ENCODE results near the gene LRIG1. TPM values are rescaled to one million over a fixed set of nuclear protein-coding genes. Genes with fewer than 3 reads are reported as not detected.
A peak's percentile ranks its signal among the peaks of the same experiment; 100 is the strongest.

Gene LRIG1
- total RNA-seq, 5 donors from 2014 or later (not counting 1 experiment from before 2014, with no cell fraction given) = 33.5 to 49.8 (median 41.1) TPM

DNA sequence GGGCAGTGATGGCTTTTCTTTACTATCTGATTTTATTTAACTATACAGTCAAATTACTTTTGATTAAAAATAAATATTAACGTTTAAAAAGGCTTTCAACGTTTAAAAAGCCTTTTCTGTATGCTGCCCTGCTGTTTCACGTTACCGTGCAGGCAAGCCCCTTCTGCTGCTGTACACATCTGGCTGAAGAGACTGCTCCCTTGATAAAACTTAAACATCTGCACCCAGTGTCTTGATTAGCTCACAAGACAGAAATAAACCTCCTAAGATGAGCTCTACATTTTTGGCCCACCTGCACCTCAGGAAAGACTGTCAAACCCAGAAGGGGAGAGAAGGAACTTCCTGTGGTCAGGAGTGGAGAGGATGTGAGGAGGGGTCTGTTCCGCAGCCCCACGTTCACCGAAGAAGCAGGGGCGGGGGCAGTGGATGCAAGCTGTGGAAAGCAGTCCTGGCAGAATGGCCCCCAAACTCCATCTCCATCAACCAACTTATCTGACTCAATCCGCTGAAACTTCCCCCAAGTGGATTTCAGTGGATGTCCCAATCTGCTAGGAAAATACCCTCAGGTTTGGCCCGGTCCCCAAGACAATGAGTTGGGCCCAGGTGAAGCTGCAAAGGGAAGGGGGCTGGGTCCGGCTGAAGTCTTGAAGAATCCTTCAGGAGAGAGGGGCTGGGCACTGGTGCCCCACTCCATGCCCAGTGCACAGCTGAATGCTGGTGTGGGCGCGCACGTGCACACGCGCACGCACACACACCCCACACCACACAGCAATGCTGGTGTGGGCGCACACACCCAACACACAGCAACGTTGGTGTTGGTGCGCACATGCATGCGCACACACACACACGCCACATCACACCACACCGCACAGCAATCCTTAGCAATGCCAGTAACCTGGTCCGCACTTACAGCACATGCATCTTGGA lies 88.6 kb downstream of the LRIG1 start:
- peaks cover 8 to 49% of the 10 kb centered on the region in 2 donors for H3K36me3 ChIP-seq (ENCODE audit: control insufficient read depth in 2 of 2, extremely low read depth in 1 of 2, insufficient read depth in 1 of 2, low read length in 1 of 2)
- Mint-ChIP-seq H3K4me3 (no peak overlapping the region), H3K9me3 (no peaks in the 10 kb centered on the region), H3K4me1 (peaks cover 0 to 4% (median 3%) of the 10 kb centered on the region in 3 donors), H3K27ac (no peak overlapping the region), H3K36me3 (peaks cover 57% of the 10 kb centered on the region), H3K27me3 (no peaks in the 10 kb centered on the region)
- peaks cover 0 to 7% of the 10 kb centered on the region in 2 experiments for H3K4me1 ChIP-seq (ENCODE audit: control insufficient read depth in 1 of 2, extremely low read depth in 1 of 2, insufficient read depth in 2 of 2, low read length in 2 of 2)
- no peak overlapping the region for H3K27ac ChIP-seq (ENCODE audit: low read length)
- DNase-seq = no peak
- ATAC-seq (replicated peaks in 1 of 4) = no peak
- H3K27me3 ChIP-seq (replicated peaks in 1 of 2; ENCODE audit: control insufficient read depth in 2 of 2, extremely low read depth in 1 of 2, insufficient read depth in 2 of 2, low read length in 1 of 2) = no peaks in the 10 kb centered on the region
- ChIA-PET POLR2A (interaction anchor here in 1 of 2 donors (0.5 kb wide), 1 partner anchor 93 kb away, joined by 3 read pairs; no protein-coding TSS in a partner anchor), CTCF (interaction anchor here (0.6 to 1.5 kb wide), 3 partner anchors 18 to 410 kb away, joined by 3 to 7 read pairs (median 4); no protein-coding TSS in a partner anchor)
- no peaks in the 10 kb centered on the region for H3K9me3 ChIP-seq
- H3K4me3 ChIP-seq (ENCODE audit: control insufficient read depth in 1 of 2, extremely low read depth in 1 of 2, low read length in 1 of 2) = no peak overlapping the region
- WGBS (ENCODE audit: insufficient coverage) = 94% methylated on average over 19 of the region's 24 CpGs

DNA sequence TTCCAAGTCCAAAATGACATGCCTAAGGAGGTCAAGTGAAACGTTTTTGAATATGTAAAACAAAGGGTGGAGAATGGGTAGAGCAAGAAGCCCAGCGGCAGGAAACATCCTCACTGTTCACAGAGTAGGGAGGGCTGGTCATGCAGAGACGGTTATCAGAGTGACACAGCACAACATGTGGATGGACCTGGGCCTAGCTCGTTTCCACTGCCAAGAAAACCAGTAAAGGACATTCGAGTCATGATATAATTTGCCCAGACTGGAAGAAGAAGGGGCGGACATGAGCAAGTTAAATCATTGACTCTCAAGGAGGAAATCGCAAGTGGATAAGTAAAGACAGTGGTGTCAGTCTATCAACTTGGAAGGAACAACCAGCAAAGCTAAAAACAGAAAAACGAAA lies 89.3 kb downstream of the LRIG1 start:
- ChIA-PET CTCF (interaction anchor here (0.6 to 1.5 kb wide), 3 partner anchors 10 to 411 kb away, joined by 3 to 7 read pairs (median 3); no protein-coding TSS in a partner anchor), POLR2A (no interaction called here)
- Histone ChIP-seq H3K27ac (ENCODE audit: low read length) (no peak overlapping the region), H3K27me3 (replicated peaks in 1 of 2; ENCODE audit: control insufficient read depth in 2 of 2, extremely low read depth in 1 of 2, insufficient read depth in 2 of 2, low read length in 1 of 2) (no peaks in the 10 kb centered on the region), H3K9me3 (no peaks in the 10 kb centered on the region), H3K4me1 (ENCODE audit: control insufficient read depth in 1 of 2, extremely low read depth in 1 of 2, insufficient read depth in 2 of 2, low read length in 2 of 2) (peaks cover 0 to 8% of the 10 kb centered on the region in 2 experiments), H3K4me3 (ENCODE audit: control insufficient read depth in 1 of 2, extremely low read depth in 1 of 2, low read length in 1 of 2) (no peak overlapping the region), H3K36me3 (ENCODE audit: control insufficient read depth in 2 of 2, extremely low read depth in 1 of 2, insufficient read depth in 1 of 2, low read length in 1 of 2) (peaks cover 6 to 56% of the 10 kb centered on the region in 2 donors)
- DNase-seq (no peak), ATAC-seq (replicated peaks in 1 of 4) (no peak)
- H3K36me3 Mint-ChIP-seq = peaks cover 56% of the 10 kb centered on the region
- no peaks in the 10 kb centered on the region for H3K27me3 Mint-ChIP-seq
- 96% methylated on average over 6 of the region's 8 CpGs for WGBS (ENCODE audit: insufficient coverage)
- no peak overlapping the region for H3K27ac Mint-ChIP-seq
- no peak overlapping the region for H3K4me3 Mint-ChIP-seq
- peaks cover 0 to 3% (median 3%) of the 10 kb centered on the region in 3 donors for H3K4me1 Mint-ChIP-seq
- H3K9me3 Mint-ChIP-seq = no peaks in the 10 kb centered on the region

DNA sequence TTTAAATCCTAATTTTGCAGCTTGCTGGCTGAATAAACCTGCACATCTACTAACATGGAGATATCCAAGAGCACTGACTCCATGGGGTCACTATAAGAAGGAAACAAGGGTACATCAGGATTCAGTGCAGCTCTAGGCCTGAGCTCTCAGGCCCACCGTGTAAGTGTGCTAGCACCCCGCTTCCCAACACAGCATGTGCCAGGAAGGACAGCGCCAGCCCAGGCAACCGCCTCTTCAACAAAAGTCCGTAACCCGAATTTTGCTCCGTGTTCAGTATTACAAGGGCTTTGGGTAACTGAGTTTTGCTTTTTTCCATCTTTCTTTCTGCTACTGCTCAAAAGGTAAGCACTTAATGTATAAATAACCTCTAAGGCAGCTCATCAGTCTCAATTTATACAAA lies 89.8 kb downstream of the LRIG1 start:
- Mint-ChIP-seq H3K27ac (no peak overlapping the region), H3K9me3 (no peaks in the 10 kb centered on the region), H3K4me1 (peaks cover 0 to 3% (median 3%) of the 10 kb centered on the region in 3 donors), H3K36me3 (peaks cover 51% of the 10 kb centered on the region), H3K4me3 (no peak overlapping the region), H3K27me3 (no peaks in the 10 kb centered on the region)
- Histone ChIP-seq H3K4me1 (ENCODE audit: control insufficient read depth in 1 of 2, extremely low read depth in 1 of 2, insufficient read depth in 2 of 2, low read length in 2 of 2) (peaks cover 0 to 8% of the 10 kb centered on the region in 2 experiments), H3K27ac (ENCODE audit: low read length) (no peak overlapping the region), H3K4me3 (ENCODE audit: control insufficient read depth in 1 of 2, extremely low read depth in 1 of 2, low read length in 1 of 2) (no peak overlapping the region), H3K9me3 (no peaks in the 10 kb centered on the region), H3K36me3 (ENCODE audit: control insufficient read depth in 2 of 2, extremely low read depth in 1 of 2, insufficient read depth in 1 of 2, low read length in 1 of 2) (peaks cover 6 to 56% of the 10 kb centered on the region in 2 donors), H3K27me3 (replicated peaks in 1 of 2; ENCODE audit: control insufficient read depth in 2 of 2, extremely low read depth in 1 of 2, insufficient read depth in 2 of 2, low read length in 1 of 2) (no peaks in the 10 kb centered on the region)
- ATAC-seq (replicated peaks in 1 of 4) (no peak), DNase-seq (no peak)
- POLR2A ChIA-PET = no interaction called here
- 94% methylated on average over 2 of the region's 7 CpGs for WGBS (ENCODE audit: insufficient coverage)
- CTCF ChIA-PET = interaction anchor here (1.0 to 1.7 kb wide), 3 partner anchors 9 to 411 kb away, joined by 3 to 5 read pairs (median 3); no protein-coding TSS in a partner anchor

DNA sequence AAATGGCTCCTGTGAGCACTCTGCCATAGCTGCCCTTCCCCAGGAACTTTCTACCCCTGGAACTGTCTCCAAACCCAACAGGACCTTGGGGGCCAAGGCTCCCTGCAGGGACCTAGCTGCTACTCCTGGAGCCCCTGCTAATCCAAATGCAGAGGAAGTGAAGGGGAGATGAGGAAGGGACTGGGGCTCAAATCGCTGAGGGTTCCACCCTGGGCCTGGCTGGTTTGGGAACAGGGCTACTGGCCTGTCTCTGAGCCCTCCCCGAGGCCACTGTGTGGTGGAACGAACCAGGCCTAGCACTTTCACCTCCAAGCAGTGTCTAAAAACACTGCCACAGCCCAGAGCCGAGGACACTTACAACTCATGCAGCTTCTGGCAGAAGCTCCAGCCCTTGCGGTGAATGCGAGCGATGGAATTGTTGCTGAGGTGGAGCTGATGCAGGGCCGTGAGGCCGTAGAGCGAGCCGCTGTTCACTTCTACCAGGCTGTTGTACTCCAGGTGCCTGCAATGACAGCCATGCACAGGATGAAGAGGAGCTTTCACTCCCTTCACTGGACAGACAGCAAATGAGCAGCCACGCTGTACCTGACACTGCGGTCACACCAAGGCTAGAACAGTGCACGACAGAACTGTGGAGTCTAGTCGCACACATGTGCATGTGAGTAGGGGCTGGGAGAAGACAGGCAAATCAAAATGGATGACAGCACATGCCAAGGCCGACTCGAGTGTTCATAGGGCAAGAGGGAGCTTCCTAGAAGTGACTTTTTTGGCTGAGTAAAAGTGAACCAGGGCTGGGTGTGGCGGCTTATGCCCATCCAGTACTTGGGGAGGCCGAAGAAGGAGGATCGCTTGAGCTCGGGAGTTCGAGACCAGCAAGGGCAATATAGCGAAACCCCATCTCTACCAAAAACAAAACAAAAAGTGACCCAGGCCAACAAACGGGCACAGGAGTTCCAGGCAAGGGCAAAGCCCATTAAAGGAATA lies 90.8 kb downstream of the LRIG1 start:
- DNase-seq (no peak), ATAC-seq (replicated peaks in 1 of 4) (no peak)
- 95% methylated on average over 15 of the region's 24 CpGs for WGBS (ENCODE audit: insufficient coverage)
- Histone ChIP-seq H3K27ac (ENCODE audit: low read length) (no peak overlapping the region), H3K36me3 (ENCODE audit: control insufficient read depth in 2 of 2, extremely low read depth in 1 of 2, insufficient read depth in 1 of 2, low read length in 1 of 2) (peaks cover 6 to 63% of the 10 kb centered on the region in 2 donors), H3K27me3 (replicated peaks in 1 of 2; ENCODE audit: control insufficient read depth in 2 of 2, extremely low read depth in 1 of 2, insufficient read depth in 2 of 2, low read length in 1 of 2) (no peaks in the 10 kb centered on the region), H3K4me3 (ENCODE audit: control insufficient read depth in 1 of 2, extremely low read depth in 1 of 2, low read length in 1 of 2) (no peak overlapping the region), H3K9me3 (no peaks in the 10 kb centered on the region), H3K4me1 (ENCODE audit: control insufficient read depth in 1 of 2, extremely low read depth in 1 of 2, insufficient read depth in 2 of 2, low read length in 2 of 2) (peaks cover 0 to 8% of the 10 kb centered on the region in 2 experiments)
- H3K4me1 Mint-ChIP-seq = peaks cover 0 to 3% (median 3%) of the 10 kb centered on the region in 3 donors
- H3K9me3 Mint-ChIP-seq = no peaks in the 10 kb centered on the region
- H3K27me3 Mint-ChIP-seq = no peaks in the 10 kb centered on the region
- peak overlapping the region in 1 of 2 donors; percentile 4 for H3K27ac Mint-ChIP-seq
- ChIA-PET POLR2A (no interaction called here), CTCF (interaction anchor here (1.4 to 1.7 kb wide), 3 partner anchors 32 to 409 kb away, joined by 3 to 5 read pairs (median 4); no protein-coding TSS in a partner anchor)
- peaks cover 47% of the 10 kb centered on the region for H3K36me3 Mint-ChIP-seq
- no peak overlapping the region for H3K4me3 Mint-ChIP-seq

DNA sequence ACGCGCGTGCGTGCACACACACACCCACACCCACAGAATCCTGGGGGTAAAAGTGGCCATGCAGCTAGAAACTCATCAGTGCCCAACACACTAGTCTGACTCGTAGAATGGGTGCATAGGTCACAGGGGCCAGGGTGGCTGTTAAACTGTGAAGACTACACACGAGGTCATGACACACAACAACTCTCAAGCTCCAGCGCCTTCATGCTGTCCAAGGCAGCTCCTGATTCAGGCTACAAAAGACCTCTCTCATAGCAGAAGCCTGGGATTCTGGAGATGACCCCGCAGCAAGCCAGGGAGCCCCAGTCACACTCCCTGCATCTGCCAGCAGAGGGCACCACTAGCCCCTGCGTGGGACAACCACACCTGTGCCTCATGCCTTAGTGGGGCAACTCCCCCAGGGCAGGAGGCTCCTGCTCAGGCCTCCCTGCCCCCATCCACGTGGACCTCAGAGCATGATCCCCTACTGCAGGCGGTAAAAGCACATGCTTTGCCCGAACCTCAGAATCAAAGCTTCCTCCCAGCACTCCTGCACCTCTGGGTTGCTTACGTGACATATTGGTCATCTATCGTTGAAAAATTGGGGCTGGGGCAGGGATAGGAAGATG lies 93.1 kb downstream of the LRIG1 start:
- peak overlapping the region in 1 of 2 donors; percentile 15 for H3K27ac Mint-ChIP-seq
- peaks cover 0 to 3% (median 3%) of the 10 kb centered on the region in 3 donors for H3K4me1 Mint-ChIP-seq
- H3K9me3 Mint-ChIP-seq = no peaks in the 10 kb centered on the region
- peaks cover 51% of the 10 kb centered on the region for H3K36me3 Mint-ChIP-seq
- Histone ChIP-seq H3K4me3 (ENCODE audit: control insufficient read depth in 1 of 2, extremely low read depth in 1 of 2, low read length in 1 of 2) (no peak overlapping the region), H3K27me3 (replicated peaks in 1 of 2; ENCODE audit: control insufficient read depth in 2 of 2, extremely low read depth in 1 of 2, insufficient read depth in 2 of 2, low read length in 1 of 2) (no peaks in the 10 kb centered on the region), H3K9me3 (no peaks in the 10 kb centered on the region), H3K4me1 (ENCODE audit: control insufficient read depth in 1 of 2, extremely low read depth in 1 of 2, insufficient read depth in 2 of 2, low read length in 2 of 2) (peaks cover 0 to 8% of the 10 kb centered on the region in 2 experiments), H3K27ac (ENCODE audit: low read length) (no peak overlapping the region), H3K36me3 (ENCODE audit: control insufficient read depth in 2 of 2, extremely low read depth in 1 of 2, insufficient read depth in 1 of 2, low read length in 1 of 2) (peaks cover 2 to 70% of the 10 kb centered on the region in 2 donors)
- ChIA-PET POLR2A (interaction anchor here in 1 of 2 donors (0.6 kb wide), 2 partner anchors 97 to 628 kb away, joined by 3 to 4 read pairs; no protein-coding TSS in a partner anchor), CTCF (interaction anchor here (0.6 to 2.6 kb wide), 33 partner anchors 8 to 676 kb away, joined by 3 to 14 read pairs (median 3); no protein-coding TSS in a partner anchor)
- ATAC-seq (replicated peaks in 1 of 4) (peak; percentile 75 to 85 (median 80)), DNase-seq (peak; percentile 29 to 80 (median 67))
- H3K27me3 Mint-ChIP-seq = no peaks in the 10 kb centered on the region
- no peak overlapping the region for H3K4me3 Mint-ChIP-seq
- 61% methylated on average over 8 of the region's 14 CpGs for WGBS (ENCODE audit: insufficient coverage)

Measured in T-cell (primary cell).